ENCODE data around the gene CREB5. TPM values are rescaled to one million over a fixed set of nuclear protein-coding genes. Genes with fewer than 3 reads are reported as not detected.

CREB5 gene
- polyA plus RNA-seq, 1 donor from 2014 or later: 3.7 TPM

DNA sequence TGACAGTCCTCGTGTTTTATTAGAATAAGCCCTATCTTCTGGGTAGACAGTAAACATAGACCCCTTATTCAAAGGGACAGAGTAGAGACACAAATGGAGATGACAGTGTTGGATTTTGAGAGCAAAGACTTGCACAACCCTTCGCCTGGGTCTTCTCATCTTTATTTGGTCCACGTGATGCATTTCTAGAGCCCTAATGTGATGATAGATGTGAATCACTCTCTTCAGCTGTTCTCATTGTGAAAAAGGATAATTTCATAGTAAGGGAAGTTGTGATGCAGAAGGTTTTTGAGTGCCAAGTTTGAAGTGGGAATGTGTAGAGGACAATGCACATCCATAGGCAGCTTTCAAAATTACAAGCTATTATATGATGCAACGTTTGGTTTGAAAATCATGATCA, 86.3 kb downstream of the CREB5 start:
- Histone ChIP-seq H3K9ac (ENCODE audit: low read length) (no peak overlapping the region), H3K9me3 (ENCODE audit: low read length) (no peaks in the 10 kb centered on the region), H3K4me3 (ENCODE audit: low read length) (no peak overlapping the region), H2AFZ (ENCODE audit: low read depth, low read length) (no peak overlapping the region), H3K36me3 (ENCODE audit: insufficient read depth, low read length) (no peaks in the 10 kb centered on the region), H3K27ac (ENCODE audit: low read length) (no peak overlapping the region), H4K20me1 (ENCODE audit: insufficient read depth) (no peaks in the 10 kb centered on the region), H3F3A (ENCODE audit: insufficient read depth, low read length, poor library complexity, severe bottlenecking) (no peaks in the 10 kb centered on the region), H3K9me2 (ENCODE audit: insufficient read depth, low read length) (no peaks in the 10 kb centered on the region), H3K4me2 (ENCODE audit: low read length) (no peak overlapping the region), H3K27me3 (ENCODE audit: insufficient read depth, low read depth, low read length) (no peaks in the 10 kb centered on the region), H3K79me2 (replicated peaks; ENCODE audit: insufficient read depth, low read length) (no peaks in the 10 kb centered on the region)
- TF ChIP-seq EP300 (conservative IDR thresholded peaks at IDR 0.05; ENCODE audit: poor library complexity, severe bottlenecking): no peak
- no peak for TF ChIP-seq RAD21 (conservative IDR thresholded peaks at IDR 0.05)
- TF ChIP-seq MXI1 (conservative IDR thresholded peaks at IDR 0.05; ENCODE audit: poor library complexity, severe bottlenecking): no peak
- TF ChIP-seq, protein P1, sequence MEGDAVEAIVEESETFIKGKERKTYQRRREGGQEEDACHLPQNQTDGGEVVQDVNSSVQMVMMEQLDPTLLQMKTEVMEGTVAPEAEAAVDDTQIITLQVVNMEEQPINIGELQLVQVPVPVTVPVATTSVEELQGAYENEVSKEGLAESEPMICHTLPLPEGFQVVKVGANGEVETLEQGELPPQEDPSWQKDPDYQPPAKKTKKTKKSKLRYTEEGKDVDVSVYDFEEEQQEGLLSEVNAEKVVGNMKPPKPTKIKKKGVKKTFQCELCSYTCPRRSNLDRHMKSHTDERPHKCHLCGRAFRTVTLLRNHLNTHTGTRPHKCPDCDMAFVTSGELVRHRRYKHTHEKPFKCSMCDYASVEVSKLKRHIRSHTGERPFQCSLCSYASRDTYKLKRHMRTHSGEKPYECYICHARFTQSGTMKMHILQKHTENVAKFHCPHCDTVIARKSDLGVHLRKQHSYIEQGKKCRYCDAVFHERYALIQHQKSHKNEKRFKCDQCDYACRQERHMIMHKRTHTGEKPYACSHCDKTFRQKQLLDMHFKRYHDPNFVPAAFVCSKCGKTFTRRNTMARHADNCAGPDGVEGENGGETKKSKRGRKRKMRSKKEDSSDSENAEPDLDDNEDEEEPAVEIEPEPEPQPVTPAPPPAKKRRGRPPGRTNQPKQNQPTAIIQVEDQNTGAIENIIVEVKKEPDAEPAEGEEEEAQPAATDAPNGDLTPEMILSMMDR (IDR thresholded peaks at IDR 0.05; ENCODE audit: poor library complexity, severe bottlenecking): no peak
- TF ChIP-seq POLR2AphosphoS5 (IDR thresholded peaks at IDR 0.05): no peak
- no peak for TF ChIP-seq TAF1 (IDR thresholded peaks at IDR 0.05; ENCODE audit: low read depth)
- no peak for TF ChIP-seq EZH2 (IDR thresholded peaks at IDR 0.05; ENCODE audit: borderline replicate concordance, insufficient read depth, low read length, poor library complexity, severe bottlenecking)
- TF ChIP-seq, protein P2, sequence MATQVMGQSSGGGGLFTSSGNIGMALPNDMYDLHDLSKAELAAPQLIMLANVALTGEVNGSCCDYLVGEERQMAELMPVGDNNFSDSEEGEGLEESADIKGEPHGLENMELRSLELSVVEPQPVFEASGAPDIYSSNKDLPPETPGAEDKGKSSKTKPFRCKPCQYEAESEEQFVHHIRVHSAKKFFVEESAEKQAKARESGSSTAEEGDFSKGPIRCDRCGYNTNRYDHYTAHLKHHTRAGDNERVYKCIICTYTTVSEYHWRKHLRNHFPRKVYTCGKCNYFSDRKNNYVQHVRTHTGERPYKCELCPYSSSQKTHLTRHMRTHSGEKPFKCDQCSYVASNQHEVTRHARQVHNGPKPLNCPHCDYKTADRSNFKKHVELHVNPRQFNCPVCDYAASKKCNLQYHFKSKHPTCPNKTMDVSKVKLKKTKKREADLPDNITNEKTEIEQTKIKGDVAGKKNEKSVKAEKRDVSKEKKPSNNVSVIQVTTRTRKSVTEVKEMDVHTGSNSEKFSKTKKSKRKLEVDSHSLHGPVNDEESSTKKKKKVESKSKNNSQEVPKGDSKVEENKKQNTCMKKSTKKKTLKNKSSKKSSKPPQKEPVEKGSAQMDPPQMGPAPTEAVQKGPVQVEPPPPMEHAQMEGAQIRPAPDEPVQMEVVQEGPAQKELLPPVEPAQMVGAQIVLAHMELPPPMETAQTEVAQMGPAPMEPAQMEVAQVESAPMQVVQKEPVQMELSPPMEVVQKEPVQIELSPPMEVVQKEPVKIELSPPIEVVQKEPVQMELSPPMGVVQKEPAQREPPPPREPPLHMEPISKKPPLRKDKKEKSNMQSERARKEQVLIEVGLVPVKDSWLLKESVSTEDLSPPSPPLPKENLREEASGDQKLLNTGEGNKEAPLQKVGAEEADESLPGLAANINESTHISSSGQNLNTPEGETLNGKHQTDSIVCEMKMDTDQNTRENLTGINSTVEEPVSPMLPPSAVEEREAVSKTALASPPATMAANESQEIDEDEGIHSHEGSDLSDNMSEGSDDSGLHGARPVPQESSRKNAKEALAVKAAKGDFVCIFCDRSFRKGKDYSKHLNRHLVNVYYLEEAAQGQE (IDR thresholded peaks at IDR 0.05; ENCODE audit: borderline replicate concordance): no peak
- no peak for TF ChIP-seq SMC3 (conservative IDR thresholded peaks at IDR 0.05; ENCODE audit: poor library complexity)

DNA sequence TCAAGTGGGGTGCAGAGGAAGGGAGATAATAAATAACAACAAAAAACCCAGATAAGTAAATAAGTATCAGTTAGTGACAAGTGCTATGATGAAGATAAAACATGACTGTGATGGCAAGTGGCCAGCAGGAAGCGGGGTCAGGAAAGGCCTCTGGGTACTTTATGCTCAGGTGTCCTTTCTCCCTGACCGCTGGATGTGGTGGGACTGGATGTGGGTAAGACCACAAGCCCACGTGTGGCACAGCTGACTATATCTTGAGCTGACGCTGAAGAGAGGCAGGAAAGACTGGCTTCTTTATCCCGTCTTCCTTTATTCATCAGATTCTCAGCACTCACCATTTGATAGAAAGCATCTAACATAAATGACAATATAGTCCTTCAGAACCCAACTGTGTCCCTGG, 87.8 kb downstream of the CREB5 start:
- Histone ChIP-seq H3K9me2 (ENCODE audit: insufficient read depth, low read length) (no peaks in the 10 kb centered on the region), H3K36me3 (ENCODE audit: insufficient read depth, low read length) (no peaks in the 10 kb centered on the region), H3F3A (ENCODE audit: insufficient read depth, low read length, poor library complexity, severe bottlenecking) (no peaks in the 10 kb centered on the region), H3K4me3 (ENCODE audit: low read length) (no peak overlapping the region), H2AFZ (ENCODE audit: low read depth, low read length) (no peak overlapping the region), H3K27ac (ENCODE audit: low read length) (no peak overlapping the region), H3K79me2 (replicated peaks; ENCODE audit: insufficient read depth, low read length) (no peaks in the 10 kb centered on the region), H3K9me3 (ENCODE audit: low read length) (no peaks in the 10 kb centered on the region), H3K9ac (ENCODE audit: low read length) (no peak overlapping the region), H4K20me1 (ENCODE audit: insufficient read depth) (no peaks in the 10 kb centered on the region), H3K4me2 (ENCODE audit: low read length) (no peak overlapping the region), H3K27me3 (ENCODE audit: insufficient read depth, low read depth, low read length) (no peaks in the 10 kb centered on the region)
- TF ChIP-seq TAF1 (IDR thresholded peaks at IDR 0.05; ENCODE audit: low read depth) (no peak), POLR2AphosphoS5 (IDR thresholded peaks at IDR 0.05) (no peak), EP300 (conservative IDR thresholded peaks at IDR 0.05; ENCODE audit: poor library complexity, severe bottlenecking) (no peak), MXI1 (conservative IDR thresholded peaks at IDR 0.05; ENCODE audit: poor library complexity, severe bottlenecking) (no peak), EZH2 (IDR thresholded peaks at IDR 0.05; ENCODE audit: borderline replicate concordance, insufficient read depth, low read length, poor library complexity, severe bottlenecking) (no peak), RAD21 (conservative IDR thresholded peaks at IDR 0.05) (no peak)
- TF ChIP-seq, protein P1 (IDR thresholded peaks at IDR 0.05; ENCODE audit: poor library complexity, severe bottlenecking): no peak
